Measurements from ENCODE around the gene MXD1.

MXD1 gene

DNA sequence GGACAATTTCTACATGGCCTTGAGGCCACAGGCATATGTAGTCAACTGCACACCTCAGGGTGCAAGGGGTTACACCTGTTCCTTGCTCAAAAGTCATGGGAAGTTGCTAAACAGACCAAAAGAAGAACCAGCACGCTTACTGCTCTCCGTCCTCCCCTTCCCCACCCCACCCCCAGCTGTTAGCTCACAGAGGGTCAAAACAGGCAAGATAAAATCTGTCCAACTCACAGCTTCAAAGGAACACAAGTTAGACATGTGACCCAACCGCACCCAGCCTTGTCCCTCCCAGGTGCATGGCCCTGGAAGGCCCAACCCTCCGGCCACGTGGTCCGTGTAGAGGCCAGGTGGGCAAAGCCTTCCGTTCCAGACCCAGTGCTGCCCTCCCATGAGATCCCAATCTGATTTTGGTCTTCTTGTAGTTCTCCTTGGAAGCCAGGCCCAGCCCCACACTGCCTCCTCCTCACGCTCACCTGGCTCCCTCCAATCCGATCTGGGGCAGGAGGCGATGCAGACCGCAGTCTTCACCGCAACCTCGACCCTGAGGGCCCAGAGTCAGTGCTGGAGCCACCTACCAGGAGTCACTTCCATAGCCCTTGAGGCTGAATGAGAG, 61.0 kb downstream of the MXD1 start:
- no peak for DNase-seq (ENCODE audit: low read depth in 2 of 2, low spot score in 1 of 2)

DNA sequence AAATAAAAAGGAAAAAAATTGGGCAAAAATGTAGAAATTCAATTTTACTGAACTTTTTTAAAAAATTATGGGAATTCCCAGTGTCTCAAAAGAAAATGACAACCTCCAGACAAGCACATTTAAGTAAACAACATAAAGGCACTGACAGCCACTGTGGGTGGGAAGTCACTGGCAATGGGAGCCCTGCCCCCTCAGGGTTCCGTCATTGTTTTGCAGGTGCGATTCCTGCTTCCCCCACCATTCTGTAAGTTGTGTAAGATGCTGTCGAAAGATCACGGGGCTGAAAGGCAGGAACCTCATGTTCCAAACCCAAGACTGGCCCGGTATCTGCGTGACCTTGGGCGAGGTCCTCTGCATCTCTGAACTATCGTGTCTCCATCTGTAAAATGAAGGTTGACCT, 62.3 kb downstream of the MXD1 start:
- DNase-seq (ENCODE audit: low read depth in 2 of 2, low spot score in 1 of 2), result no peak

DNA sequence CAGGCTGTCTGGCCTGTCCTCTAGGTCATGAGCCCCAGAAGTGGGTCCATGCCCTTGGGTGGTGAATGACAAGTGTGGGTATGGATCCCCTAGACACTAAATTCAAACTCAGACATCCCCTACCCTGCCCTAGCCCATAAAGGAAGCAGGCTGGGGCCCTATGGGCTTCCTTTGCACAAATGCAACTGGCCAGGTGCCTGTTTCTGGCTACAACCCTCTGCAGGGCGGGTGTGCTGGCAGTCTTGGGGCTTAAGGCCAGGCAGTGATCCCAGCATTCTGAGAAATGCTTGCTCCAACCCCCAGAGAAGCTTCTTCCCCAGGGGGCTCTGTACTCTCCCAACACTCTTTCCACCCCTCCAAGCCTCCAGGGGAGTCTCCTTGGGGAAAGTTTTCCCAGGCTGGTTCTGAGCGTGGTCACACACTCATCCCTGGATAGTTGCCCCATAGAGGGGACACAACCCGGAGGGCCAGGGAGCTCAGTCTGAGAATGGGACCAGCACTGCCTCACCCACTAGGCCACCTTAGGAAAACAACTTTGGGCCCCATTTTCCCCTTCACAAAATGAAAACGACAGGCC, 63.1 kb downstream of the MXD1 start:
- DNase-seq (ENCODE audit: low read depth in 2 of 2, low spot score in 1 of 2), result no peak

DNA sequence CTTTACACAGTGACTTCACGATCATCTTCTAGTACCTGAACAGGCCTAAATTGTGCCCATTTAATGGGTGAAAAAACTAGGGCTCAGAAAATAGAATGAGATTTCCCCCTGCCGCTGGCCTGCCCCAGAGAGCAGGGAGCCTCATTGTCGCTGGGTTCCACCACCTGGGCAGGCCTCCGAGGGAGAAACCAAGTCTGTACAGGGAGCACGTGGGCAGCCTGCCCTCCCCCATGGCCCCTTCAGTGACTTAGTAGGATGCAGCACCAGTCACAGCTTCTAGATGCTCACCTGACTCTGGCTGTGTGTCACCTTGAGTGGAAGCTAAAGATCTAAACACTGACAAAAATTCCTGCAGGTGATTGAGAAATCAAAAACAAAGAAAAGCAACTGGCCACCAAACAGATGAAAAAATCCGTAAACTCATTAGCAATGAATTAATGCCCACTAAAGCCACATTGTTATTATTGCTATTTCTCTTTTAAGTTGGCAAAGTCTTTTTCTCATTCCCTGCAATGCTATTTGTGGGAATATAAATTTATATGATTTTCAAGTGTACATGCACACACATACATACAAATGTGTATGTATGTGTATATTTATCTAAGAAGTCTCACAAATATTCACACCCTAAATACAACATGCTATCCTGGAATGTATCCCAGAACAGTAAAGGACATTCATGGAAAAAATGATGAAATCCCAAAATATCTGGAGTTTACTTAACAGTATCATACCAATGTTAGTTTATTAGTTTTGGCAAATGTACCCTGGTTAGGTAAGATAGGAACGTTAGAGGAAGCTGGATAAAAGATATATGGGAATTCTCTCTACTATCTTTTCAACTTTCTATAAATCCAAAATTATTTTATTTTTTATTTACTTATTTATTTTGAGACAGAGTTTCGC, 65.2 kb downstream of the MXD1 start:
- no peak for DNase-seq (ENCODE audit: low read depth in 2 of 2, low spot score in 1 of 2)

DNA sequence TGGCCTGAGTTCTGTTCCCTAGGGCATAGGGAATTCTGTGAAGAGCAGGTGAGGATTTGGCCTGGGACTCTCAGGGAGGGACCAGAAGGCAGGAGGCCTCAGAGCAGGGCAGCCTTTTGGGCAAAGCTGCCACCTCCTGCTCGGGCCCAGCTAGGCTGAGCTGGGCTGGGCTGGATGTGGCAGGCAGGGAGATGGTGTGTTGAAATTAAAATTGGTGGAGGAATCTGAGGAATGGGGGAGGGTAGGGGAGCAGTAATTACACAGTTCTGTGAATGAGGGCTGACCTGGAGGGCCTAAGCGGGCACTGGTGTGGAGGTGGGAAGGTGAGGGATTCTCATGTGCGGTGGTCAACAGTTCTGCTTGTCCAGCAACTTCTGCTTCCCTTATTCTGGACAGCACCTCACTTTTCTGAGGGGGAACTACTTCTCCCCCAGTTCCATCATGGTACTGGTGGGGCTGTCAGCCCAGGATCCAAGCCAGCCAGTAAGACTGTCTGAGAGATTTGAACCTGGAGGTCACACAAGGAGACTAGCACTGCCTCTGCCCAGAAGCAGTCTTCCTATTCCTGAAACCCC, 68.6 kb downstream of the MXD1 start:
- DNase-seq (ENCODE audit: low read depth in 2 of 2, low spot score in 1 of 2), result no peak

DNA sequence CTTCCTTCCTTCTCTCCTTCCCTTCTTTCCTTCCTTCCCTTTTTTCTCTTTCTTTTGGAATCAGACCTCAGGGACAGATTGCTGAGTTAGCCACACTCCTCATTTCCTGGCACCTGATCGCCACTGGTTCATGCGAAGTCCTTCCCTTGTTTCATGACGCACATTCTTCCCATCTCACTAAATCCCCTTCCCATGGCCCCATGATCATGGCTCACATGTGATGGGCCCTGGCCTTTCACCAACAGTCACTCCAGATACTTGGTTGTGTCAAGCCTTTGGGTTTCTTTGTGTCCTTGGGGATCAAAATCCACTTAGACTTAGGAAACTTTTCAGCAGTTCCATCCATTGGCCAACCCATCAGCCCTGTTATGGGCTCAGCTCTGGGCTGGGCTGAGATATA, 70.3 kb downstream of the MXD1 start:
- DNase-seq (ENCODE audit: low read depth in 2 of 2, low spot score in 1 of 2), result no peak

DNA sequence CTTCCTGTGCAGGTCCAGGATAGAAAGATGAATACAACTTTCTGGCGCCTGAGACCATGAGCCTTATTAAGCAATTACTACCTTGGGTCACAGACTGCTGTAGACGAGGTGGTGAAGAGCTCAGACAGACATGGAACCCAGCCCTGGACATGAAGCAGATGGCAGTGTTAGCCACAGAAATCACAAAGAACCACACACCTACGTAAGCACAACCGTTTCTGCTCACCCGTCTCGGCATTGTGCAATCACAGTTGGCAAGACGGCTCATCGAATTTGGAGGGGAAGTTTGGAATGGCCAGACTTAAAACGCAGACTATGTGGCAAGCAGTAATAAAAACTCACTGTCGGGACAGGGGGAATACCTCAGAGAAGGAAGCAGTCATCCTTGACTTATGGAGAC, 70.8 kb downstream of the MXD1 start:
- no peak for DNase-seq (ENCODE audit: low read depth in 2 of 2, low spot score in 1 of 2)

DNA sequence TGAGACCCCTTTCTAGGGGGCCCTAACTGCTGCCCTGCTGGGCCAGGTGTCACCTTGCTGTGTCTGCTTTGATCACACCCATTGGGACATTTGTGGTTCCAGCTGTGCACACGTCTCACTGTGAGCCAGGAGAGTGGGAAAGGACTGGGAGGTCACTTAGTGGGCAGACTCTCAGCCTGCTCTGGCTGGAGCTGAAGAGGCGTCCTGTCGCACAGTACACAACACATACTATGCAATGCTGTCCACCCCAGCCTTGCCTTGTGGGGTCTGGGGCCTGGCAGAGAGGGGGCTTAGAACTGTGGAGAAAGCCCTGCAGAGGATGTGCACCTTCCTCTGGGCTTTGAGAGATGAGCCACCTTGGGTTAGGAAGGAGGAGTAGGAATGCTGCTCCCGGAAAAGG, 71.8 kb downstream of the MXD1 start:
- DNase-seq (ENCODE audit: low read depth in 2 of 2, low spot score in 1 of 2), result no peak

DNA sequence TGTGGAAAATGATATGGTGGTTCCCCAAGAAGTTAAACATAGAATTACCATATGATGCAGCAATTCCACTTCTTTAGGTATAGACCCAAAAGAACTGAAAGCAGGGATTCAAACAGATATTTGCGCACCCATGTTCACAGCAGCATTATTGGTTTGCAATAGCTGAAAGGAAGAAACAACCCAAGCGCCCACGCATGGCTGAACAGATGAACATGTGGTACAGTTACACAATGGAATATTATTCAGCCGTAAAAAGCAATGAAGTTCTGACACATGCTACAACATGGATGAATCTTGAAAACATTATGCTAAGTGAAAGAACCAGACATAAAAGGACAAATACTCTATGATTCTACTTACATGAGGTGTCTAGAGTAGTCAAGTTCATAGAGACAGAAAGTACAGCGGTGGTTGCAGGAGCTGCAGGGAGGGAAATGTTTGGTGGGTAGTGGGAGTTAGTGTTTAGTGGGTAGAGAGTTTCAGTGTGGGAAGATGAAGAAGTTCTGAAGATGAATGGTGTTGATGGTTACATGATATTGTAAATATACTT, 73.3 kb downstream of the MXD1 start:
- DNase-seq (ENCODE audit: low read depth in 2 of 2, low spot score in 1 of 2), result no peak

DNA sequence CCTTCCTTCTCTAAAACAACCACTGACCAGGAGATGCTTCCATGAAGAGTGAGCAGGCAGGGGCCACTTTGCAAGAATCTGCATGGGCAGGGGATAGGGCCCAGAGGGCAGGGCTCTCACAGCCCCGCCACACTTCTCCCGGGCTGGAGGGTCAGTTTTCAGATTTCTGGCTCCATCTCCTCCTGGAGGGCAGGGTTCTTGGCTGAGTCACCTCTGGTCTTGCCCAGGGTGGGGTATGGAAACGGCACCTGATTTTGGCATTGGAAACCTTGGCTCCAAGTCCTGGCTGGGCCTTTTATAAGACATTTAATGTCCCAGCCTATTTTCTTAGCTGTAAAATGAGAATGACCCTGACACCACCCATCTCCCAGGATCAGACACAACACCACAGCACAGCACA, 74.1 kb downstream of the MXD1 start:
- DNase-seq (ENCODE audit: low read depth in 2 of 2, low spot score in 1 of 2), result no peak

DNA sequence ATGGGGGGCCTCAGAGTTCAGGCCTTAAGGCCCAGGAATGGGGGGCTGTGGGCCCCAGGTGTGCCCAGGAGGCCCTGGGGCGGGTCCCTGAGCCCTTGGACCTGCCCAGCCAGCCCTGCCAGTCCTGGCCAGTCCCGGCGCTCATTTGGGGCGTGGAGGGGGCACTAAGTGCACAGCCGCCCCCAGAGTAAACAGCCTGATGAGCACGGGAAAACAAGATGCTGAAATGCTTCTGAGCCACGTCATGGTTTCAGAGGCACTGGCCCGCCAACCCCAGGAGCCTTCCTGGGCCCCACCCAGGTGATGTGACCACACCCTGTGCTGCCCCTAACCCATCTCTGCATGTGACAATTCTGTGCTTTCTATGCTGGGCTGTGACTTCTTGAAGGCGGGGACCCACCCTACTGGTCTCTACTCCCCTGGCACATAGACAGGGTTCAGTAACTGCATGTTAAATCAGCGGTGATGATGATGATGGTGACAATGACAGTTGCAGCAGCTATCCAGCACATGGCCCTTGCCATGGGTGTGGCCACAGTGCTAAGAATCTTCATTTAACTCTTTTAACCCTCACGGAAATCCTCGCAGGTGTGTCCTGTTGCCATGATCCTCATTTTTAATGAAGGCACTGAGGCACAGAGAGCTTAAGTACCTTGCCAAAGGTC, 74.7 kb downstream of the MXD1 start:
- DNase-seq (ENCODE audit: low read depth in 2 of 2, low spot score in 1 of 2), result no peak
